Glutamatergic neuron (in vitro differentiated cells): Measurements from ENCODE around the gene DYNLL2. TPM values are rescaled to one million over a fixed set of nuclear protein-coding genes. Genes with fewer than 3 reads are reported as not detected.
"Not testable (repeated sequence)": the region's sequence is repeated elsewhere in the genome, so short reads cannot be mapped to it uniquely, and the experiment has no call there.

ENCODE experiments used
- DNase-seq: peaks from one replicate; pipeline ENCODE4 v3.0.0; 2022
- H3K27ac Mint-ChIP-seq: one replicate; pipeline ENCODE4 v1.8.0; 2020; ENCODE audit warnings: mild to moderate bottlenecking, mixed read lengths, inconsistent platforms; ENCODE audit not compliant: unreplicated experiment
- H3K27me3 Mint-ChIP-seq: one replicate; pipeline ENCODE4 v1.8.0; 2020; ENCODE audit warnings: mild to moderate bottlenecking, moderate library complexity, mixed read lengths, inconsistent platforms; ENCODE audit not compliant: unreplicated experiment
- H3K36me3 Mint-ChIP-seq: one replicate; pipeline ENCODE4 v1.8.0; 2020; ENCODE audit warnings: mild to moderate bottlenecking, mixed read lengths, inconsistent platforms; ENCODE audit not compliant: unreplicated experiment
- H3K4me1 Mint-ChIP-seq: one replicate; pipeline ENCODE4 v1.8.0; 2020; ENCODE audit warnings: mild to moderate bottlenecking, low read depth, mixed read lengths, inconsistent platforms; ENCODE audit not compliant: unreplicated experiment
- H3K4me3 Mint-ChIP-seq: one replicate; pipeline ENCODE4 v1.8.0; 2020; ENCODE audit warnings: mild to moderate bottlenecking, mixed read lengths, inconsistent platforms; ENCODE audit not compliant: unreplicated experiment
- H3K9me3 Mint-ChIP-seq: one replicate; pipeline ENCODE4 v1.8.0; 2020; ENCODE audit warnings: mild to moderate bottlenecking, moderate library complexity, mixed read lengths, inconsistent platforms; ENCODE audit not compliant: unreplicated experiment
- CTCF ChIP-seq: fragments of 200-600 bp; sonication (generic); IDR thresholded peaks from one replicate; pipeline ENCODE4 v1.5.0; 2021; ENCODE audit not compliant: partially characterized antibody, unreplicated experiment
- total RNA-seq: library from RNA; stranded (reverse); fragmentation: NEBNext Ultra II Directional; extraction: Animal tissue kit (Norgen Biotek cat#: 25700); gene quantifications from one replicate; pipeline ENCODE4 v1.2.1, GENCODE V29; 2021; ENCODE audit not compliant: unreplicated experiment

Gene DYNLL2
- total RNA-seq, 1 donor from 2014 or later: 80.4 TPM

GRCh38 chr17:58136669-58137279, 53.6 kb downstream of the DYNLL2 start:
- no peak overlapping the region for H3K4me3 Mint-ChIP-seq
- H3K27me3 Mint-ChIP-seq: no peaks in the 10 kb centered on the region
- H3K9me3 Mint-ChIP-seq: peaks cover 3% of the 10 kb centered on the region
- TF ChIP-seq CTCF: no peak
- peaks cover 5% of the 10 kb centered on the region for H3K36me3 Mint-ChIP-seq
- no peak for DNase-seq
- no peak overlapping the region for H3K27ac Mint-ChIP-seq
- no peaks in the 10 kb centered on the region for H3K4me1 Mint-ChIP-seq

- no peak for TF ChIP-seq CTCF
Measured at GRCh38 chr17:58141505-58141904, 58.3 kb downstream of the DYNLL2 start.

GRCh38 chr17:58143335-58143734, 60.1 kb downstream of the DYNLL2 start:
- H3K27me3 Mint-ChIP-seq, H3K4me3 Mint-ChIP-seq, DNase-seq, H3K27ac Mint-ChIP-seq, H3K9me3 Mint-ChIP-seq, H3K4me1 Mint-ChIP-seq: not testable (repeated sequence)
- peaks cover 16% of the 10 kb centered on the region for H3K36me3 Mint-ChIP-seq

More at GRCh38 chr17:58141505-58141904, 58.3 kb downstream of the DYNLL2 start:
- Mint-ChIP-seq H3K4me3 (no peak overlapping the region), H3K4me1 (no peaks in the 10 kb centered on the region), H3K27ac (no peak overlapping the region), H3K9me3 (peaks cover 6% of the 10 kb centered on the region), H3K27me3 (peaks cover 4% of the 10 kb centered on the region), H3K36me3 (peaks cover 16% of the 10 kb centered on the region)
- no peak for DNase-seq

GRCh38 chr17:58144801-58145200, 61.6 kb downstream of the DYNLL2 start:
- no peak for TF ChIP-seq CTCF
- Mint-ChIP-seq H3K27ac (no peak overlapping the region), H3K4me3 (no peak overlapping the region), H3K27me3 (peaks cover 4% of the 10 kb centered on the region), H3K36me3 (peaks cover 16% of the 10 kb centered on the region), H3K4me1 (no peaks in the 10 kb centered on the region), H3K9me3 (peaks cover 6% of the 10 kb centered on the region)
- DNase-seq: no peak

Other genes starting within 250 kb of the DYNLL2 start
- 50.0 TPM for gene MRPS23, start 233.4 kb upstream of the DYNLL2 start, total RNA-seq
- 22.9 TPM for gene CUEDC1, start 128.0 kb upstream of the DYNLL2 start, total RNA-seq
- gene VEZF1, start 95.2 kb upstream of the DYNLL2 start, total RNA-seq: 88.3 TPM
- gene SRSF1, start 76.2 kb upstream of the DYNLL2 start, total RNA-seq: 227 TPM
- not detected for gene OR4D1, start 65.0 kb downstream of the DYNLL2 start, total RNA-seq
- gene OR4D2, start 83.6 kb downstream of the DYNLL2 start, total RNA-seq: not detected
- not detected for gene EPX, start 109.3 kb downstream of the DYNLL2 start, total RNA-seq
- 41.8 TPM for gene MKS1, start 135.8 kb downstream of the DYNLL2 start, total RNA-seq
- gene LPO, start 155.2 kb downstream of the DYNLL2 start, total RNA-seq: not detected
- not detected for gene MPO, start 197.5 kb downstream of the DYNLL2 start, total RNA-seq
- 39.7 TPM for gene TSPOAP1, start 245.4 kb downstream of the DYNLL2 start, total RNA-seq